K562 (cell line): ENCODE data around the gene ELMO3. TPM values are rescaled to one million over a fixed set of nuclear protein-coding genes. Genes with fewer than 3 reads are reported as not detected.

Source experiments
- ATAC-seq: fragments of 200-7000 bp; cut with Tn5 transposase; 3 replicates; pipeline ENCODE4 v1.9.1; 2020; ENCODE audit warnings: moderate library complexity
- BruUV-seq: library from RNA; stranded (reverse); fragments of 400-500 nt; replicated peaks from 2 replicates; lab custom pipeline; 2021; lab: Mats Ljungman, UMichigan
- CTCF ChIA-PET: fragments of 300-600 bp; formaldehyde crosslinking; extraction: SDS; loops from one replicate; lab custom pipeline; 2021; ENCODE audit warnings: low intra/inter-chr PET ratio; lab: Yijun Ruan, JAX
- POLR2A ChIA-PET: fragments of 300-600, 350-650 bp; sonication (Branson Sonifier 250); formaldehyde crosslinking; extraction: SDS; loops from one replicate; lab custom pipeline; 2021; ENCODE audit warnings: antibody characterized with exemption, inconsistent platforms; lab: Yijun Ruan, JAX
- DNase-seq, 4 experiments: peaks; one replicate each; pipeline versions ENCODE4 v3.0.0 to v3.0.0-alpha.2; 2011 to 2018; ENCODE audit warnings: low spot score in 3 of 4, mixed read lengths in 3 of 4; ENCODE audit errors: extremely low read depth in 1 of 4
- FAIRE-seq: peaks from 2 replicates; lab custom pipeline; 2011; peaks lifted over from hg19 to GRCh38; lab: Jason Lieb, UNC
- H2AFZ ChIP-seq: 2 replicates; pipeline ENCODE4 v1.6.0; 2011; ENCODE audit warnings: low read depth, low read length, control low read depth, inconsistent platforms
- H3K27ac ChIP-seq: fragments of 200-600 bp; 3 replicates; pipeline ENCODE4 v1.8.0; 2011; ENCODE audit warnings: low read depth, mild to moderate bottlenecking, control low read depth, inconsistent platforms, low read length, moderate library complexity, mixed read lengths; ENCODE audit errors: extremely low read depth
- H3K27me3 ChIP-seq, 2 experiments: fragments of 300-600 bp in 1 of 2; 2 replicates in 1 of 2; 3 replicates in 1 of 2; pipeline versions ENCODE4 v1.6.0 to v1.8.0; 2011; ENCODE audit warnings: inconsistent platforms in 2 of 2, low read length in 2 of 2, mild to moderate bottlenecking in 1 of 2, mixed read lengths in 1 of 2, moderate library complexity in 1 of 2; ENCODE audit not compliant: control insufficient read depth in 2 of 2, insufficient read depth in 2 of 2
- H3K36me3 ChIP-seq: fragments of 300-600 bp; 3 replicates; pipeline ENCODE4 v1.8.0; 2011; ENCODE audit warnings: mild to moderate bottlenecking, low read length, inconsistent platforms; ENCODE audit not compliant: control insufficient read depth, insufficient read depth
- H3K4me1 ChIP-seq, 2 experiments: fragments of 200-600 bp in 1 of 2; replicated peaks in 1 of 2; 2 replicates in 1 of 2; 3 replicates in 1 of 2; pipeline versions ENCODE4 v1.5.1 to v1.8.0; 2011; ENCODE audit warnings: inconsistent platforms in 2 of 2, low read length in 2 of 2, mild to moderate bottlenecking in 1 of 2, mixed read lengths in 1 of 2, moderate library complexity in 1 of 2; ENCODE audit not compliant: control insufficient read depth in 2 of 2, insufficient read depth in 2 of 2
- H3K4me2 ChIP-seq: 2 replicates; pipeline ENCODE4 v1.6.1; 2011; ENCODE audit warnings: low read length, control low read depth, inconsistent platforms, mixed read lengths; ENCODE audit not compliant: insufficient read depth
- H3K4me3 ChIP-seq: fragments of 200-600 bp; sonication (generic), shearing (Covaris generic); 2 replicates; pipeline ENCODE4 v1.5.1; 2016; ENCODE audit warnings: control low read depth, inconsistent platforms
- H3K79me2 ChIP-seq: fragments of 200-600 bp; 3 replicates; pipeline ENCODE4 v1.8.0; 2011; ENCODE audit warnings: low read length, inconsistent platforms; ENCODE audit not compliant: control insufficient read depth, insufficient read depth
- H3K9ac ChIP-seq, 2 experiments: 2 replicates each; pipeline versions ENCODE4 v1.6.0 to v1.6.1; 2011; ENCODE audit warnings: low read depth in 2 of 2, low read length in 2 of 2, control low read depth in 1 of 2, inconsistent platforms in 1 of 2, mild to moderate bottlenecking in 1 of 2, mixed read lengths in 1 of 2; ENCODE audit not compliant: insufficient read depth in 1 of 2
- H3K9me1 ChIP-seq: one replicate; pipeline ENCODE4 v1.6.0; 2011; ENCODE audit warnings: inconsistent platforms, mild to moderate bottlenecking, low read length, moderate library complexity; ENCODE audit not compliant: control insufficient read depth, insufficient read depth
- H3K9me3 ChIP-seq: replicated peaks from 2 replicates; pipeline ENCODE4 v1.5.1; 2011; ENCODE audit warnings: low read depth, low read length, inconsistent platforms; ENCODE audit not compliant: control insufficient read depth, insufficient read depth
- H4K20me1 ChIP-seq: replicated peaks from 2 replicates; pipeline ENCODE4 v1.6.1; 2011; ENCODE audit warnings: low read length, inconsistent platforms, mixed read lengths; ENCODE audit not compliant: control insufficient read depth, insufficient read depth
- EZH2 ChIP-seq: IDR thresholded peaks from 2 replicates; pipeline ENCODE4 v1.6.1; 2012; ENCODE audit warnings: low read depth, mild to moderate bottlenecking, inconsistent platforms, low read length, borderline replicate concordance
- FOSL1 ChIP-seq: fragments of 200-800 bp; sonication (Bioruptor generic); conservative IDR thresholded peaks from 2 replicates; pipeline ENCODE4 v1.6.1; 2016; ENCODE audit warnings: missing genetic modification characterization, missing compliant biosample characterization
- KDM2B ChIP-seq: fragments of 250-450 bp; sonication (Bioruptor Pico); IDR thresholded peaks from 2 replicates; pipeline ENCODE4 v1.8.0; 2021; ENCODE audit warnings: mild to moderate bottlenecking, moderate library complexity
- LEF1 ChIP-seq: fragments of 450-650 bp; IDR thresholded peaks from 2 replicates; pipeline ENCODE4 v1.6.1; 2016; ENCODE audit warnings: mild to moderate bottlenecking
- NELFE ChIP-seq: IDR thresholded peaks from 2 replicates; pipeline ENCODE4 v1.6.1; 2011; ENCODE audit warnings: mild to moderate bottlenecking; ENCODE audit not compliant: insufficient read depth, insufficient read length
- PTRF ChIP-seq: fragments of 450-650 bp; IDR thresholded peaks from 2 replicates; pipeline ENCODE4 v1.6.1; 2016; ENCODE audit warnings: mild to moderate bottlenecking, missing genetic modification characterization, missing compliant biosample characterization
- RBM39 ChIP-seq: fragments of 200-400 bp; formaldehyde crosslinking; optimal IDR thresholded peaks from 2 replicates; pipeline ENCODE3; 2018; ENCODE audit warnings: low read depth, low read length
- SMARCA4 ChIP-seq: fragments of 450-650 bp; IDR thresholded peaks from 2 replicates; pipeline ENCODE4 v1.6.1; 2016
- UBTF ChIP-seq, 2 experiments: IDR thresholded peaks; 2 replicates each; pipeline ENCODE4 v1.6.1; 2012; ENCODE audit warnings: improper control_type of control experiment in 2 of 2, low read depth in 2 of 2, low read length in 2 of 2, borderline replicate concordance in 1 of 2
- YY1 ChIP-seq, 3 experiments: IDR thresholded peaks; 2 replicates each; pipeline ENCODE4 v1.6.1; 2011; ENCODE audit warnings: low read length in 2 of 3, mild to moderate bottlenecking in 2 of 3, moderate library complexity in 2 of 3, borderline replicate concordance in 1 of 3, control low read depth in 1 of 3, low read depth in 1 of 3; ENCODE audit not compliant: insufficient read depth in 3 of 3, insufficient replicate concordance in 2 of 3, control insufficient read depth in 1 of 3, insufficient read length in 1 of 3; ENCODE audit errors: extremely low read depth in 1 of 3
- ZBTB7A ChIP-seq: IDR thresholded peaks from 2 replicates; pipeline ENCODE4 v1.6.1; 2011; ENCODE audit warnings: low read depth, mild to moderate bottlenecking, low read length, moderate library complexity, borderline replicate concordance; ENCODE audit not compliant: control insufficient read depth
- ZFP36 ChIP-seq: fragments of 150-350 bp; IDR thresholded peaks from 2 replicates; pipeline ENCODE4 v1.6.1; 2018; ENCODE audit warnings: low read length, low read depth; ENCODE audit not compliant: partially characterized antibody
- ZNF583 ChIP-seq: fragments of 250-450 bp; sonication (Bioruptor Pico); IDR thresholded peaks from 2 replicates; pipeline ENCODE4 v1.4.0; 2020
- WGBS: fragments of 100-300 bp; shearing (Covaris generic); methylation state at CpG from one replicate; pipeline ENCODE4 v1.1.6; 2016; ENCODE audit warnings: low coverage, mixed read lengths; ENCODE audit not compliant: insufficient coverage; ENCODE audit errors: missing lambda C conversion rate; 5-methylcytosine and 5-hydroxymethylcytosine counted together
- in situ Hi-C: fragments of 300-500 bp; cut with MboI; formaldehyde crosslinking; loops from 4 replicates; pipeline ENCODE4 v1.15.0; 2018; ENCODE audit warnings: inconsistent platforms, mixed read lengths
- intact Hi-C: fragments of 100-400 bp; cut with micrococcal nuclease; formaldehyde crosslinking; loops from 2 replicates; pipeline ENCODE4 v1.14.2; 2022
- polyA plus RNA-seq, 8 experiments: library from polyadenylated mRNA; depleted of rRNA in 4 of 8; stranded (reverse) in 5 of 8; unstranded in 3 of 8; fragments of >200 nt; fragmentation: Nextera tagmentation in 2 of 8; fragmentation: Illumina TruSeq in 1 of 8; extraction: Ambion mirVana in 2 of 8; extraction: Trizol in 1 of 8; gene quantifications; 2 replicates each; pipeline versions ENCODE4 v1.2.1 to v1.2.3, GENCODE V29; 2011 to 2014; ENCODE audit warnings: inconsistent platforms in 1 of 8, missing spikeins in 1 of 8
- total RNA-seq, 7 experiments: library from RNA; depleted of rRNA in 6 of 7; stranded (reverse); fragments of >200 nt in 6 of 7; fragmentation: Illumina TruSeq in 2 of 7; extraction: Trizol in 2 of 7; gene quantifications; 2 replicates each; pipeline versions ENCODE4 v1.2.1 to v1.2.3, GENCODE V29; 2011 to 2021; ENCODE audit warnings: low replicate concordance in 1 of 7
- TF ChIP-seq, protein P1 (sequence below): fragments of 250-450 bp; sonication (Bioruptor Pico); IDR thresholded peaks from 2 replicates; pipeline ENCODE4 v1.4.0; 2020

ELMO3 gene
- total and polyA plus RNA-seq, 9 of the 15 experiments (the other 6 are each of a cell fraction or from before 2014, with no cell fraction given), result 0.04 to 5.1 (median 1.5) TPM

GRCh38 chr16:67183284-67183626 lies 15.7 kb upstream of the ELMO3 start:
- DNase-seq (no peak), FAIRE-seq (no peak), ATAC-seq (no peak)
- intact Hi-C loops, result loop anchor here (1.0 to 10.0 kb wide), 3 partner anchors 63 to 228 kb away; no protein-coding TSS in a partner anchor
- BruUV-seq, result no TSS peak
- peak overlapping the region; percentile 61 for H3K4me3 ChIP-seq
- H3K9me1 ChIP-seq, result no peaks in the 10 kb centered on the region
- peak overlapping the region; percentile 91 for H2AFZ ChIP-seq
- no peaks in the 10 kb centered on the region for H3K9me3 ChIP-seq
- H3K36me3 ChIP-seq, result no peaks in the 10 kb centered on the region
- peaks cover 13 to 52% of the 10 kb centered on the region in 2 experiments for H3K4me1 ChIP-seq
- 3% methylated on average over 11 of the region's 11 CpGs for WGBS
- in situ Hi-C loops, result no loop called here
- H4K20me1 ChIP-seq, result peaks cover 11% of the 10 kb centered on the region
- peak overlapping the region; percentile 99 for H3K4me2 ChIP-seq
- H3K9ac ChIP-seq, result peak overlapping the region; percentile 81 to 97; a peak in 3 of 4 replicates
- ChIA-PET CTCF (interaction anchor here (1.2 kb wide), 1 partner anchor 206 kb away, joined by 5 read pairs; no protein-coding TSS in a partner anchor), POLR2A (interaction anchor here (0.7 to 1.4 kb wide), 2 partner anchors 19 to 178 kb away, joined by 3 read pairs; no protein-coding TSS in a partner anchor)
- H3K27me3 ChIP-seq, result no peaks in the 10 kb centered on the region
- peaks cover 14% of the 10 kb centered on the region for H3K79me2 ChIP-seq
- peak overlapping the region; percentile 91 for H3K27ac ChIP-seq
- TF ChIP-seq FOSL1 (0 out of 2 replicates have a peak, but pooled peaks have one; percentile 14), ZNF583 (CRISPR knock-in tag) (no peak), RBM39 (no peak), KDM2B (no peak), PTRF (tag) (no peak), ZBTB7A (peak; percentile 59; the same call in 1 of the 2 replicates), SMARCA4 (0 out of 2 replicates have a peak, but pooled peaks have one; percentile 27), ZFP36 (peak; percentile 95), LEF1 (no peak), EZH2 (no peak), NELFE (no peak), YY1 (IDR thresholded peaks at IDR 0.05; ENCODE audit: borderline replicate concordance in 1 of 3, control insufficient read depth in 1 of 3, extremely low read depth in 1 of 3, insufficient read depth in 3 of 3, insufficient read length in 1 of 3, insufficient replicate concordance in 2 of 3, low read depth in 1 of 3, low read length in 2 of 3) (no peak), UBTF (IDR thresholded peaks at IDR 0.05; ENCODE audit: borderline replicate concordance in 1 of 2, low read depth in 2 of 2, low read length in 2 of 2) (no peak)
- TF ChIP-seq, protein P1, sequence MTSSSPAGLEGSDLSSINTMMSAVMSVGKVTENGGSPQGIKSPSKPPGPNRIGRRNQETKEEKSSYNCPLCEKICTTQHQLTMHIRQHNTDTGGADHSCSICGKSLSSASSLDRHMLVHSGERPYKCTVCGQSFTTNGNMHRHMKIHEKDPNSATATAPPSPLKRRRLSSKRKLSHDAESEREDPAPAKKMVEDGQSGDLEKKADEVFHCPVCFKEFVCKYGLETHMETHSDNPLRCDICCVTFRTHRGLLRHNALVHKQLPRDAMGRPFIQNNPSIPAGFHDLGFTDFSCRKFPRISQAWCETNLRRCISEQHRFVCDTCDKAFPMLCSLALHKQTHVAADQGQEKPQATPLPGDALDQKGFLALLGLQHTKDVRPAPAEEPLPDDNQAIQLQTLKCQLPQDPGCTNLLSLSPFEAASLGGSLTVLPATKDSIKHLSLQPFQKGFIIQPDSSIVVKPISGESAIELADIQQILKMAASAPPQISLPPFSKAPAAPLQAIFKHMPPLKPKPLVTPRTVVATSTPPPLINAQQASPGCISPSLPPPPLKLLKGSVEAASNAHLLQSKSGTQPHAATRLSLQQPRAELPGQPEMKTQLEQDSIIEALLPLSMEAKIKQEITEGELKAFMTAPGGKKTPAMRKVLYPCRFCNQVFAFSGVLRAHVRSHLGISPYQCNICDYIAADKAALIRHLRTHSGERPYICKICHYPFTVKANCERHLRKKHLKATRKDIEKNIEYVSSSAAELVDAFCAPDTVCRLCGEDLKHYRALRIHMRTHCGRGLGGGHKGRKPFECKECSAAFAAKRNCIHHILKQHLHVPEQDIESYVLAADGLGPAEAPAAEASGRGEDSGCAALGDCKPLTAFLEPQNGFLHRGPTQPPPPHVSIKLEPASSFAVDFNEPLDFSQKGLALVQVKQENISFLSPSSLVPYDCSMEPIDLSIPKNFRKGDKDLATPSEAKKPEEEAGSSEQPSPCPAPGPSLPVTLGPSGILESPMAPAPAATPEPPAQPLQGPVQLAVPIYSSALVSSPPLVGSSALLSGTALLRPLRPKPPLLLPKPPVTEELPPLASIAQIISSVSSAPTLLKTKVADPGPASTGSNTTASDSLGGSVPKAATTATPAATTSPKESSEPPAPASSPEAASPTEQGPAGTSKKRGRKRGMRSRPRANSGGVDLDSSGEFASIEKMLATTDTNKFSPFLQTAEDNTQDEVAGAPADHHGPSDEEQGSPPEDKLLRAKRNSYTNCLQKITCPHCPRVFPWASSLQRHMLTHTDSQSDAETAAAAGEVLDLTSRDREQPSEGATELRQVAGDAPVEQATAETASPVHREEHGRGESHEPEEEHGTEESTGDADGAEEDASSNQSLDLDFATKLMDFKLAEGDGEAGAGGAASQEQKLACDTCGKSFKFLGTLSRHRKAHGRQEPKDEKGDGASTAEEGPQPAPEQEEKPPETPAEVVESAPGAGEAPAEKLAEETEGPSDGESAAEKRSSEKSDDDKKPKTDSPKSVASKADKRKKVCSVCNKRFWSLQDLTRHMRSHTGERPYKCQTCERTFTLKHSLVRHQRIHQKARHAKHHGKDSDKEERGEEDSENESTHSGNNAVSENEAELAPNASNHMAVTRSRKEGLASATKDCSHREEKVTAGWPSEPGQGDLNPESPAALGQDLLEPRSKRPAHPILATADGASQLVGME, result no peak
